SK-N-SH treated with all-trans-retinoic acid at 6 μM for 48 hours (cell line): ENCODE measurements around the gene PTPRH.

Source experiments
- ATAC-seq: fragments of 200-7000 bp; cut with Tn5 transposase; 3 replicates; pipeline ENCODE4 v1.9.1; 2020; ENCODE audit warnings: mild to moderate bottlenecking, moderate library complexity
- ARNTL ChIP-seq: fragments of 450-650 bp; formaldehyde crosslinking; IDR thresholded peaks from 2 replicates; pipeline ENCODE4 v1.5.0; 2020; ENCODE audit warnings: low read depth, mild to moderate bottlenecking, moderate library complexity, borderline replicate concordance
- CSDC2 ChIP-seq: fragments of 250-450 bp; sonication (Bioruptor Pico); IDR thresholded peaks from 2 replicates; pipeline ENCODE4 v1.5.0; 2020; ENCODE audit warnings: mild to moderate bottlenecking, moderate library complexity
- ESRRG ChIP-seq: fragments of 250-450 bp; sonication (Bioruptor Pico); IDR thresholded peaks from 2 replicates; pipeline ENCODE4 v1.6.1; 2021; ENCODE audit warnings: mild to moderate bottlenecking
- OSR1 ChIP-seq: fragments of 250-450 bp; sonication (Bioruptor Pico); IDR thresholded peaks from 2 replicates; pipeline ENCODE4 v1.8.0; 2022; ENCODE audit warnings: moderate library complexity, mild to moderate bottlenecking, inconsistent platforms
- PPARA ChIP-seq: fragments of 250-450 bp; sonication (Bioruptor Pico); IDR thresholded peaks from 2 replicates; pipeline ENCODE4 v1.5.0; 2020; ENCODE audit warnings: mild to moderate bottlenecking, borderline replicate concordance
- SNAI2 ChIP-seq: fragments of 250-450 bp; sonication (Bioruptor Pico); IDR thresholded peaks from 2 replicates; pipeline ENCODE4 v1.5.0; 2020; ENCODE audit warnings: mild to moderate bottlenecking, moderate library complexity
- TCF4 ChIP-seq: fragments of 250-450 bp; sonication (Bioruptor Pico); IDR thresholded peaks from 2 replicates; pipeline ENCODE4 v1.8.0; 2021; ENCODE audit warnings: mild to moderate bottlenecking, moderate library complexity, borderline replicate concordance
- TOX ChIP-seq: fragments of 250-450 bp; sonication (Bioruptor Pico); IDR thresholded peaks from 2 replicates; pipeline ENCODE4 v1.8.0; 2021; ENCODE audit warnings: mild to moderate bottlenecking, moderate library complexity, borderline replicate concordance
- ZC3H10 ChIP-seq: fragments of 250-450 bp; sonication (Bioruptor Pico); IDR thresholded peaks from 2 replicates; pipeline ENCODE4 v1.5.1; 2021; ENCODE audit warnings: mild to moderate bottlenecking, moderate library complexity
- ZFP3 ChIP-seq: fragments of 250-450 bp; sonication (Bioruptor Pico); IDR thresholded peaks from 2 replicates; pipeline ENCODE4 v1.5.0; 2020; ENCODE audit warnings: mild to moderate bottlenecking, moderate library complexity
- ZFP30 ChIP-seq: fragments of 450-650 bp; formaldehyde crosslinking; IDR thresholded peaks from 2 replicates; pipeline ENCODE4 v1.5.0; 2022; ENCODE audit warnings: mild to moderate bottlenecking, moderate library complexity
- ZNF565 ChIP-seq: fragments of 450-650 bp; formaldehyde crosslinking; conservative IDR thresholded peaks from 2 replicates; pipeline ENCODE4 v1.5.0; 2020; ENCODE audit warnings: low read depth, mild to moderate bottlenecking, moderate library complexity
- ZNF70 ChIP-seq: fragments of 450-650 bp; formaldehyde crosslinking; IDR thresholded peaks from 2 replicates; pipeline ENCODE4 v1.5.0; 2020; ENCODE audit warnings: mild to moderate bottlenecking, moderate library complexity
- ZNF8 ChIP-seq: fragments of 450-650 bp; formaldehyde crosslinking; IDR thresholded peaks from 2 replicates; pipeline ENCODE4 v1.5.0; 2020; ENCODE audit warnings: mild to moderate bottlenecking, moderate library complexity
- TF ChIP-seq, protein P1 (sequence below): fragments of 250-450 bp; sonication (Bioruptor Pico); IDR thresholded peaks from 2 replicates; pipeline ENCODE4 v1.8.0; 2021; ENCODE audit warnings: low read depth, mild to moderate bottlenecking, moderate library complexity, borderline replicate concordance
- TF ChIP-seq, protein P2 (sequence below): fragments of 250-450 bp; sonication (Bioruptor Pico); IDR thresholded peaks from 2 replicates; pipeline ENCODE4 v1.5.0; 2020; ENCODE audit warnings: mild to moderate bottlenecking, moderate library complexity
- TF ChIP-seq, protein P3 (sequence below): fragments of 250-450 bp; sonication (Bioruptor Pico); IDR thresholded peaks from 2 replicates; pipeline ENCODE4 v1.5.1; 2020; ENCODE audit warnings: low read depth, mild to moderate bottlenecking, moderate library complexity
- TF ChIP-seq, protein P4 (sequence below): fragments of 250-450 bp; sonication (Bioruptor Pico); IDR thresholded peaks from 2 replicates; pipeline ENCODE4 v1.8.0; 2020; ENCODE audit warnings: mild to moderate bottlenecking, moderate library complexity, borderline replicate concordance

PTPRH gene

DNA sequence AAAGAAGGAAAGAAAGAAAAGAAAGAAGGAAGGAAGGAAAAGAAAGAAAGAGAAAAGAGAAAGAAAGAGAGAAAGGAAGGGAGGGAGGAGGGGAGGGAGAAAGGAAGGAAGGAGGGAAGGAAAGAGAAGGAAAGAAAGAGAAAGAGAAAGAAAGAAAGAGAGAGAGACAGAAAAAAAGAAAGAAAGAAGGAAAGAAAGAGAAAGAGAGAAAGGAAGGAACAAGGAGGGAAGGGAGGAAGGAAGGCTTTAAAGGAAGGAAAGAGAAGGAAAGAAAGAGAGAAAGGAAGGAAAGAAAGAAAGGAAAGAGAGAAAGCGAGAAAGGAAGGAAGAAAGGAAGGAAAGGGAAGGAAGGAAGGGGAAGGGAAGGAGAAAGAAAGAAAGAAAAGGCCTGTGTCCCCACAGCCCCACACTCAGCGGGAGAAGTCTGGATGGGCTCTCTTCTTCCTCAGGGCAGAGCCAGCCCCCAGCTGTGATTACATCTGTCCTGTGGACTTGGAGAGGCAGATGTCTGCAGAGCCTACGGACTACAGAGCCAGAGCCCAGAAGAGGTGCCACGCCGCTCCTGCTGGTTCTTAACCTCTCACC lies 9.6 kb downstream of the PTPRH start:
- TF ChIP-seq ZNF8 (CRISPR knock-in tag) (no peak), OSR1 (no peak), ZFP30 (CRISPR knock-in tag) (no peak), TCF4 (CRISPR knock-in tag) (no peak), ZFP3 (CRISPR knock-in tag) (no peak), ZNF70 (CRISPR knock-in tag) (no peak), ESRRG (CRISPR knock-in tag) (no peak), CSDC2 (CRISPR knock-in tag) (no peak), PPARA (CRISPR knock-in tag) (no peak), TOX (CRISPR knock-in tag) (no peak), ZNF565 (CRISPR knock-in tag) (no peak), ZC3H10 (CRISPR knock-in tag) (no peak), ARNTL (CRISPR knock-in tag) (no peak)
- TF ChIP-seq, protein P1, sequence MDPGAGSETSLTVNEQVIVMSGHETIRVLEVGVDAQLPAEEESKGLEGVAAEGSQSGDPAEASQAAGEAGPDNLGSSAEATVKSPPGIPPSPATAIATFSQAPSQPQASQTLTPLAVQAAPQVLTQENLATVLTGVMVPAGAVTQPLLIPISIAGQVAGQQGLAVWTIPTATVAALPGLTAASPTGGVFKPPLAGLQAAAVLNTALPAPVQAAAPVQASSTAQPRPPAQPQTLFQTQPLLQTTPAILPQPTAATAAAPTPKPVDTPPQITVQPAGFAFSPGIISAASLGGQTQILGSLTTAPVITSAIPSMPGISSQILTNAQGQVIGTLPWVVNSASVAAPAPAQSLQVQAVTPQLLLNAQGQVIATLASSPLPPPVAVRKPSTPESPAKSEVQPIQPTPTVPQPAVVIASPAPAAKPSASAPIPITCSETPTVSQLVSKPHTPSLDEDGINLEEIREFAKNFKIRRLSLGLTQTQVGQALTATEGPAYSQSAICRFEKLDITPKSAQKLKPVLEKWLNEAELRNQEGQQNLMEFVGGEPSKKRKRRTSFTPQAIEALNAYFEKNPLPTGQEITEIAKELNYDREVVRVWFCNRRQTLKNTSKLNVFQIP (CRISPR knock-in tag), result no peak
- TF ChIP-seq, protein P2, sequence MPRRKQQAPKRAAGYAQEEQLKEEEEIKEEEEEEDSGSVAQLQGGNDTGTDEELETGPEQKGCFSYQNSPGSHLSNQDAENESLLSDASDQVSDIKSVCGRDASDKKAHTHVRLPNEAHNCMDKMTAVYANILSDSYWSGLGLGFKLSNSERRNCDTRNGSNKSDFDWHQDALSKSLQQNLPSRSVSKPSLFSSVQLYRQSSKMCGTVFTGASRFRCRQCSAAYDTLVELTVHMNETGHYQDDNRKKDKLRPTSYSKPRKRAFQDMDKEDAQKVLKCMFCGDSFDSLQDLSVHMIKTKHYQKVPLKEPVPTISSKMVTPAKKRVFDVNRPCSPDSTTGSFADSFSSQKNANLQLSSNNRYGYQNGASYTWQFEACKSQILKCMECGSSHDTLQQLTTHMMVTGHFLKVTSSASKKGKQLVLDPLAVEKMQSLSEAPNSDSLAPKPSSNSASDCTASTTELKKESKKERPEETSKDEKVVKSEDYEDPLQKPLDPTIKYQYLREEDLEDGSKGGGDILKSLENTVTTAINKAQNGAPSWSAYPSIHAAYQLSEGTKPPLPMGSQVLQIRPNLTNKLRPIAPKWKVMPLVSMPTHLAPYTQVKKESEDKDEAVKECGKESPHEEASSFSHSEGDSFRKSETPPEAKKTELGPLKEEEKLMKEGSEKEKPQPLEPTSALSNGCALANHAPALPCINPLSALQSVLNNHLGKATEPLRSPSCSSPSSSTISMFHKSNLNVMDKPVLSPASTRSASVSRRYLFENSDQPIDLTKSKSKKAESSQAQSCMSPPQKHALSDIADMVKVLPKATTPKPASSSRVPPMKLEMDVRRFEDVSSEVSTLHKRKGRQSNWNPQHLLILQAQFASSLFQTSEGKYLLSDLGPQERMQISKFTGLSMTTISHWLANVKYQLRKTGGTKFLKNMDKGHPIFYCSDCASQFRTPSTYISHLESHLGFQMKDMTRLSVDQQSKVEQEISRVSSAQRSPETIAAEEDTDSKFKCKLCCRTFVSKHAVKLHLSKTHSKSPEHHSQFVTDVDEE (CRISPR knock-in tag), result no peak
- TF ChIP-seq, protein P3, sequence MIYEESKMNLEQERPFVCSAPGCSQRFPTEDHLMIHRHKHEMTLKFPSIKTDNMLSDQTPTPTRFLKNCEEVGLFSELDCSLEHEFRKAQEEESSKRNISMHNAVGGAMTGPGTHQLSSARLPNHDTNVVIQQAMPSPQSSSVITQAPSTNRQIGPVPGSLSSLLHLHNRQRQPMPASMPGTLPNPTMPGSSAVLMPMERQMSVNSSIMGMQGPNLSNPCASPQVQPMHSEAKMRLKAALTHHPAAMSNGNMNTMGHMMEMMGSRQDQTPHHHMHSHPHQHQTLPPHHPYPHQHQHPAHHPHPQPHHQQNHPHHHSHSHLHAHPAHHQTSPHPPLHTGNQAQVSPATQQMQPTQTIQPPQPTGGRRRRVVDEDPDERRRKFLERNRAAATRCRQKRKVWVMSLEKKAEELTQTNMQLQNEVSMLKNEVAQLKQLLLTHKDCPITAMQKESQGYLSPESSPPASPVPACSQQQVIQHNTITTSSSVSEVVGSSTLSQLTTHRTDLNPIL (CRISPR knock-in tag), result no peak
- TF ChIP-seq, protein P4, sequence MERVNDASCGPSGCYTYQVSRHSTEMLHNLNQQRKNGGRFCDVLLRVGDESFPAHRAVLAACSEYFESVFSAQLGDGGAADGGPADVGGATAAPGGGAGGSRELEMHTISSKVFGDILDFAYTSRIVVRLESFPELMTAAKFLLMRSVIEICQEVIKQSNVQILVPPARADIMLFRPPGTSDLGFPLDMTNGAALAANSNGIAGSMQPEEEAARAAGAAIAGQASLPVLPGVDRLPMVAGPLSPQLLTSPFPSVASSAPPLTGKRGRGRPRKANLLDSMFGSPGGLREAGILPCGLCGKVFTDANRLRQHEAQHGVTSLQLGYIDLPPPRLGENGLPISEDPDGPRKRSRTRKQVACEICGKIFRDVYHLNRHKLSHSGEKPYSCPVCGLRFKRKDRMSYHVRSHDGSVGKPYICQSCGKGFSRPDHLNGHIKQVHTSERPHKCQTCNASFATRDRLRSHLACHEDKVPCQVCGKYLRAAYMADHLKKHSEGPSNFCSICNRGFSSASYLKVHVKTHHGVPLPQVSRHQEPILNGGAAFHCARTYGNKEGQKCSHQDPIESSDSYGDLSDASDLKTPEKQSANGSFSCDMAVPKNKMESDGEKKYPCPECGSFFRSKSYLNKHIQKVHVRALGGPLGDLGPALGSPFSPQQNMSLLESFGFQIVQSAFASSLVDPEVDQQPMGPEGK, result no peak
- ATAC-seq, result no peak

DNA sequence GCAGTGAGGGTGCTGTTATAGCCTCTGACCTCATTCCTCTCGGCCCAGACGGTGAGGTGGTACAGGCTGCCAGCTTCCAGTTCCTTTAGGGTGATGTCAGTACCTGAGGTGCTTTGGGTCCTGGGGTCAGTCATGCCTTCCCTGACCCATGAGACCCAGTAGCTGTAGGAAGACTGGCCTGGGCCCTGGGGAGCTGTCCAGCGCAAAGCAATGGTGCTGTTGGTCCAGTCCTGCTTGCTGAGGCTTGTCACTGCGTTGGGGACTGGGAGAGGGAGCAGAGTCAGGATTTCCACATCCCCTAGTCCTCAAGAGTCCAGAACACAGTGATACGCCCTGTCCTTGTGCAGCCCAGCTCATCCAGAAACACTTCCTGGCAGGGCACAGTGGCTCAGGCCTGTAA lies 10.7 kb downstream of the PTPRH start:
- ATAC-seq, result no peak
- TF ChIP-seq, protein P1 (CRISPR knock-in tag), result no peak
- TF ChIP-seq ARNTL (CRISPR knock-in tag) (no peak), ZNF70 (CRISPR knock-in tag) (no peak), ZNF8 (CRISPR knock-in tag) (no peak), OSR1 (no peak), CSDC2 (CRISPR knock-in tag) (no peak), ZFP30 (CRISPR knock-in tag) (no peak), ZNF565 (CRISPR knock-in tag) (no peak)
- TF ChIP-seq, protein P4, result no peak

DNA sequence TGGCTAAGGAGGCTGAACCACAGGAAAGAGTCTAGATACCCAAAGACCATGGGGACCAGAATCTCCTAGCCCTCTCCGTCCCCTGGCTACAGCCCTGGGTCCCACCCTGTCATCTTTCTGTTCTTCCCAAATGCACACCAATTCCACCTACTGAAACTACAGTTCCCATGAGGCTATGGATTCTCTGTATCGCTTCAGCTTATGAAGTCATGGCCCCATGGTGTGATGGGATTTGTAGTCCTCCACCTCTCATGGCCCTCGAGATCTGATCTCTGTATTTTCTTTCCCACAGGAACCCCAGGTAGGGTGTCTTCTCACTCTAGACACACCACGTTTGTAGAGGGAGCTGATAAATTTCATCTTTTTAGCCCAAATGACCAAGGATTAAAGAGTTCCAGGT lies 11.8 kb downstream of the PTPRH start:
- ATAC-seq, result peak; percentile 80
- TF ChIP-seq TCF4 (CRISPR knock-in tag) (no peak), ZNF70 (CRISPR knock-in tag) (no peak), TOX (CRISPR knock-in tag) (no peak), ZFP3 (CRISPR knock-in tag) (no peak), SNAI2 (no peak), ZFP30 (CRISPR knock-in tag) (no peak)
- TF ChIP-seq, protein P4, result no peak
- TF ChIP-seq, protein P2 (CRISPR knock-in tag), result no peak
